ENCODE results near the gene PPP1R16B.

Gene PPP1R16B

GRCh38 chr20:38871560-38871953, 66.1 kb downstream of the PPP1R16B start:
- intact Hi-C loops (cut with DNase I): no loop called here
- DNase-seq: no peak

GRCh38 chr20:38872036-38872435, 66.5 kb downstream of the PPP1R16B start:
- intact Hi-C loops (cut with DNase I): no loop called here
- no peak for DNase-seq

DNA sequence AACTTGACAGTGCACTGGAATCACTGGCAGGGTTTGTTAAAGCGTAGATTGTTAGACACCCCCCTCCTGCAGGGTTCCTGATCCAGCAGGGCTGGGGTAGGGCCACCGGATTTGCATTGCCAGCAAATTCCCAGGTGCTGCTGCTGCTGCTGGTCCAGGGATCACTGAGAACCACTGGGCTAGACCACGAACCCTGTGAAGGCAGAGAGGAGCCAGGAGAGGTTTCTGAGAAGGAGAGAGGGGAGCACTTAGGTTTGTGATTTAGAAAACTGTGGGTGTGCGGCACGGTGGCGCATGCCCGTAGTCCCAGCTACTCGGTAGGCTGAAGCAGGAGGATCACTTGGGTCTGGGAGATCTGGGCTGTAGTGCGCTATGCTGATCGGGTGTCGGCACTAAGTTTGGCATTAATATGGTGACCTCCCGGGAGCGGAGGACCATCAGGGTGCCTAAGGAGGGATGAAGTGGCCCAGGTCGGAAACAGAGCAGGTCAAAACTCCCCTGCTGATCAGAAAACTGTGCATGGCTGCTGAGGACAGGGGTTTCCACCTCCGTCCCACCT, 67.1 kb downstream of the PPP1R16B start:
- intact Hi-C loops (cut with DNase I): no loop called here
- DNase-seq: peak in 3 of 10 donors; percentile 79 to 90 (median 84)

DNA sequence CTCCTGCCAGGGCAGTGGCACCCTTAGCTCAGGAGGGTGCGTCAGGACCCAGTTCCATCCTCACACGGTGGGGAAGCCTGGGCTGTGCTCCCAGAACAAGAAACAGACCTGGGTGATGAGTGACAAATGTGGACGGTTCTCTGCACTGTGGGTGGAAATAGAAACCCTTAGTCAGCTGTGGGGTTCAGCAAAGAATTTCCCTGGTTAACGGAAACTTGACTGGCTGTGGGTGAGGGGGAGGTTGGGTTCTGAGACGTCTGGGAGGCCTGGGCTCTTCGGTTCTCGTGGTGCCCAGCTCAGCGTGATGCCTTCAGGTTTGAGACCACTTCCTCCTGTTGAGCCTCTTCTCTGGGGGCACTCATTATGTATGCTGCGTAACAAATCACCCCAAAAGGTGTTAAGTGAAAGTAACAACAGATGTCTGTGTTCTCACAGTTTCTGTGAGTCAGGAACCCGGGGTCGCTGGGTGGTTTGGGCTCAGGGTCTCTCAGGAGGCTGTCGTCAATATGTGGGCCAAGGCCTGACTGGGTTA, 67.6 kb downstream of the PPP1R16B start:
- peak in 1 of 10 donors; percentile 84 for DNase-seq
- intact Hi-C loops (cut with DNase I): no loop called here

DNA sequence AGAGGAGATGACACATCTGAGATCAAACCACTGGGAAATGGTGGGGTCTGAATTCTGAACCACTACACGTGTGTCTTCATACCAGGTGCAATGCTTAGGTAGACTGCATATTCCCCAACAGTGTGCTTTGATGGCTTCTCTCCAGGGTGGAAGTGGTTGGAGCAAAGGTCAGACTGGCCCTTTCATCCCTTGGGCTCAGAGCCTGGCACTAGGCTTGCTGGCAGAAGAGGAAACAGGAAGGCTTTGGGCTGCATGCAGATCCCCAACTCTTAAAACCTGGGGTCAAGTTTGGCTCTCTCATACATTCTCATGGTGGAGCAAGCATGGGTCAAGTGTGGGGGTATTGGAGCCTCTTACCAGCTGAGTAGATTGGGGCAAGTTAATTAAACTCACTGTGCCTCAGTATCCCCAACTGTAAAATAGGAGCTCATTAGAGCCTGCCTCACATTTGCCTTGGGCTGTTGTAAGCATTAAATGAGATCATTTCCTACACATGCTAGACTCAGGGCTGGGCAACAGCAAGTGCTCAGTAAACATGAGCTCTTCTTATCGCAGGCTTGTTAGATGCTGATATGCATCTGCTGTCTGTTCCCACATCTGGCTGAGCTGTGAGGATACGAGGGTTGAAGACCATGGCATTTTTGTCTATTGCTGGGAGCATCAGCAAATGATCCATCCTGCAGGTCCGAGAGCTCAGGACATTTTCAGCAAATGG, 69.1 kb downstream of the PPP1R16B start:
- intact Hi-C loops (cut with DNase I): no loop called here
- no peak for DNase-seq

- intact Hi-C loops (cut with DNase I): no loop called here
- peak in 6 of 10 donors; percentile 44 to 93 (median 78) for DNase-seq
Measured at GRCh38 chr20:38875175-38875993, 69.9 kb downstream of the PPP1R16B start.

- intact Hi-C loops (cut with DNase I): no loop called here
- no peak for DNase-seq
Measured at GRCh38 chr20:38877483-38877882, 72.0 kb downstream of the PPP1R16B start.

DNA sequence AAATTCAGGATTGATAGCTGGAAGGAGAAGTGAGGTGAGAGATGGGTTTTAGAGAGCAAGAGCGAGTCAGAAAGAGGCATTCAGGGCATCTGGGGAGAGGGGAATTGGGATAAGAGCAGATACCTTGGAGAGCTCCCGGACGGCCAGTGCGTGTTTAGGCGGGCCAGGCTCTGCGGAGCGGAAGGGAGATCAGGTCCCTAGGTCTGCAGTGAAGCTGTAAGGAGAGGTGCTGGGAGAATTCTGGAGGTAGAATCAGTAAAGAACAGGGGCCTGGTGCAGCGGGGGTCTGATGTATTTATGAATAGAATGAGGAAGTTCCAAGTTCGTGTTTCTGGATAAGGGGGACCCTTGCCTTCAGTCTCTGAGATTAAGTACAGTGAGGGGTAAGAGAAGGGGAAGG, 73.4 kb downstream of the PPP1R16B start:
- intact Hi-C loops (cut with DNase I): no loop called here
- DNase-seq: peak in 2 of 10 donors; percentile 22 to 68

GRCh38 chr20:38880952-38881735, 75.6 kb downstream of the PPP1R16B start:
- DNase-seq: peak in 6 of 10 donors; percentile 57 to 94 (median 78)
- intact Hi-C loops (cut with DNase I): no loop called here

- DNase-seq: peak in 1 of 10 donors; percentile 52
- intact Hi-C loops (cut with DNase I): no loop called here
Measured at GRCh38 chr20:38881806-38882440, 76.4 kb downstream of the PPP1R16B start.

GRCh38 chr20:38882600-38882999, 77.1 kb downstream of the PPP1R16B start:
- DNase-seq: no peak
- intact Hi-C loops (cut with DNase I): no loop called here

- intact Hi-C loops (cut with DNase I): no loop called here
- DNase-seq: peak; percentile 61 to 97 (median 85)
Measured at GRCh38 chr20:38883081-38883980, 77.8 kb downstream of the PPP1R16B start.

GRCh38 chr20:38883981-38884733, 78.7 kb downstream of the PPP1R16B start:
- DNase-seq: peak in 2 of 10 donors; percentile 80 to 82
- intact Hi-C loops (cut with DNase I): no loop called here

DNA sequence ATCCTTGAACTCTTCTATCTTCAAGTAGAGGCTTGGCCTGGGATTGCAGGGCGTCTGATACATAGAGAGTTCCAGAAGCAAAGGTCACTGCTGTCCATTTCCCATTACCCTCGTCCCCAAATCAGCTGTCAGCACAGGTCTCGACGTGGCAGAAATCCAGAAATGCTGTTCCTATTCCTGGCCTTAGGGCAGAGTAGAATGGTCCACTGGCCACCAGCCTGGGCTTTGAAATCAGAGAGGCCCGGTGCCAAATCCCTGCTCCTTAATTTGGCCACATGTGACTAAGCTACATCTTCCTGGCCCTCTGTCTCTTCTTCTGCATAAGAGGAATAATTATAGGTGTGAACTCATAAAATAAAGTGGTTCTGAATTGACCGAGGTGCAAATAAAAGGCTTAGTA, 79.9 kb downstream of the PPP1R16B start:
- DNase-seq: peak in 1 of 10 donors; percentile 44
- intact Hi-C loops (cut with DNase I): no loop called here

DNA sequence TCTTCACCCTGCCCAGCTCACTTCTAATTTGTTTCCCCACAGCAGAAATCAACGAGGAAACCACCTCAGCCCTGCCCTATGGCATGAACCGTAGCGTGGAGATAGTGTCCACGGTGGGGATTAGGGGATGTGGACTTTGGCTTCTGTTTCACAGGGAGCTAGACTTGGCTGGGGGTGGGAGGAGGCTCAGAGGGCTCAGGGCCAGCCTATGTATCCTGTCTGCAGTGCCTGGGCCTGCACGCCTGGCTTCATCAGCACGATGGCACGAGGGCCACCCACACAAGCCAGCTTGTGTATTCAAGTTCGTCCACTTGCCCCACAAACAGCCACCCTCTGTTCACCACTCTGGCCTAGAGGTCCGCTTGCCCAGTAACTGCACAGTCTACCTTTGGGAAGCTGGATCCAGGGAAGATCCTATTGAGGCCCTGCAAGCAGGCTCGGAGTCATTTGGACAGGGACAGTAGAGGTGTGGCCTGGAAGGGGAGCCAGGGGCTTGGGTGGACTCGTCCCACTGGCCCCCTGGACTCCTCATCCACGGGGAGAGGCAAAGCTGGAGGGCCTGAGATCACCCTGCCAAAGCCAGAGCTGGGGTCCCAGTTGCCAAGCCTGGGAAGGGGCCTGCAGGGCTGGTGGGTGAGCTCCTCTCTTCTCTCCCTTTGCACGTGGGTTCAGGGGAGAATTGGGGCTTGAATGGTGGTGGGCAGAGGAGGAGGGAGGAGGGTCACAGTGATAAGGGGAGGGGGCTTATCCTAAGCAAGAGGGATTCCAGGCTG, 82.7 kb downstream of the PPP1R16B start:
- DNase-seq: peak in 9 of 10 donors; percentile 55 to 97 (median 69)
- intact Hi-C loops (cut with DNase I): no loop called here

- peak in 2 of 10 donors; percentile 29 to 37 for DNase-seq
- intact Hi-C loops (cut with DNase I): no loop called here
Measured at GRCh38 chr20:38889050-38889449, 83.6 kb downstream of the PPP1R16B start.

Measured in posterior cingulate gyrus (tissue), 11 donors.